GM19395 (cell line): ENCODE results near the gene UCK1.

Source experiments
- ATAC-seq: cut with Tn5 transposase; IDR thresholded peaks from one replicate; pipeline ENCODE4 v1.9.1; 2021; ENCODE audit warnings: mild to moderate bottlenecking, moderate library complexity; ENCODE audit not compliant: unreplicated experiment

UCK1 gene

DNA sequence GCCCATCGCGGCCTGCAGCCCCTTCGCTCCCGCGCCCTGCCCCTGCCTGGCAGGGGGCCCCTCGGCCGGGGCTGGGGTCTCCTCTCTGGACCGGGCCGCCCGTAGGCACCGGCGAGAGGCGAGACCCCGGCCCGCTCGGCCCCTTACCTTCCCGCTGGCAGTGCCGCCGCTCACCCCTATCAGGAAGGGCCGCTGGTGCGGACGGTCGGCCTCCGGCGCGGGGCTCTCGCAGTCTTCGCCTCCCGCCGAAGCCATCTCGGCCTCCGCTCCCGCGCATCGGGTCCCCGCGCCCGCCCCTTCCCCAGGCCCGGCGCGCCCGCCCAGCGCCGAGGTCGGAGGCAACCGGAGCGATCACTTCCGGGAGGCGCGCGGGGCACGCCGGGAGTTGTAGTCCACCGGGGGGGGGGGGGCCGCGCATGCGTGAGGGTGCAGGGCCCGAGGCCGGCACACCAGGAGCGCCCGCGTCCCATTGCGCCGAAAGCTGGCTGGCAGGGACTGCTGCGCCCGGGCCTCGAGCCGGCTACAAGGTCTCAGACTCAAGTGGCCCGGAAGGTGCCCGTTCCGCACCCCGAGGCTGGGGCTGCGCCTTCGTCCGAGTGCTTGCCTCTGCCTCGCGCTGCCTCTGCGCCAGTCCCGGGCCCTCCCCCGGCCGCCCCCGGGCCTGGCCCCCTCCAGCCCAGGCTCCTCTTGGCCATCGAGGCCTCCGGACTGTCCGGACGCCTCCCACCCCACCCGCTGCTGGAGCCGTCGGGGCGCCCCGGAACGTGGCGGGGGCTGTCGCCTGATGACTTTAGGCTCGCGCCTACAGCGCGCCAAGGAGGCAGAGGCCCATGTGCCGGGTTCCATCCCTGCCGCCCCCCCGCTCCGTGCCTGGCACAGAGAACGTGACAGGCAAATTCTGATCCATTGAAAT lies at the start of gene UCK1:
TSS of gene UCK1 (minus strand) at position 344 of the 913 bp plus-strand sequence. CDS start at position 255, 89 bp downstream.
- ATAC-seq = peak; percentile 81

GRCh38 chr9:131580358-131580757 lies 49.3 kb upstream of the UCK1 start:
- ATAC-seq = no peak

DNA sequence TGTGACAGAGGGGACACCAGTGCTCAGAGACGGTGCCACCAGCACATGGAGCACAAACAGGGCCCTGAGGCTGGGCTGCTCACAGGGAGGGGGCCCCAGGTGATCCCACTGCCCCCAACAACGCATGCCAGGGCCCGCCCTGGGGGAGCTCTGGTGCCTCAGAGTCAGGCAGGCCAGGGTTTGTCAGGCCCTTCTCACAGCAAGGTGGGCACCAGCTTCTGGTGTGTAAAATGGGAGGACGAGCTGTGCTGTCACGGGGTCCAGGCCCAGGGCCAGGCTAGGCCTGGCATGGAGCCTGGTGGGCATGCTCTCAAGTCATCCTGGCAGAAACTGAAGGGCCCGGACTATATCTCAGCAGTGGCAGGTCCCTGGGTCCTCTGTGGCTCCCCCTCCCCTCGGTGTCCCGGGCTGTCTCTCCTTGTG lies 48.7 kb upstream of the UCK1 start:
- ATAC-seq = no peak

- ATAC-seq = peak; percentile 74
Observed at GRCh38 chr9:131578731-131579504, 47.9 kb upstream of the UCK1 start.

DNA sequence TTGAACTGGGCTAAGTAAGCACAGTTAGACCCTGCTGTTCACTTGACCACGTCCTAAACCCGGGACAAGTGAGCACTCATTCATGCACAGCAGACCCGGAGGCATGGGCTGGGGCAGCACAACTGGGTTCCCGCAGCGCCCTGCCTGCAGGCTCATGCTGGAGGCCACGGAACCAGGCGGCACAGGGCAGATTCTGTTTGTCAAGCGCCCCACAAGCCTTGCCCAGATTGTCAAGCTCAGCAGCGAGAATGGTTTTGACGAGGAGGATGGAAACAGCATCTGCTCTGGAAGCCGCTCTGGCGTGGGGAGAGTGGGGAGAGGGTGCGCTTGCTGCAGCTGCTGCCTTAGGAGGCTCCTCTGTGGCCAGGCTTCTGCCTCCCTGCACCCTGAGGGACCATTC lies 47.0 kb upstream of the UCK1 start:
- ATAC-seq = no peak

DNA sequence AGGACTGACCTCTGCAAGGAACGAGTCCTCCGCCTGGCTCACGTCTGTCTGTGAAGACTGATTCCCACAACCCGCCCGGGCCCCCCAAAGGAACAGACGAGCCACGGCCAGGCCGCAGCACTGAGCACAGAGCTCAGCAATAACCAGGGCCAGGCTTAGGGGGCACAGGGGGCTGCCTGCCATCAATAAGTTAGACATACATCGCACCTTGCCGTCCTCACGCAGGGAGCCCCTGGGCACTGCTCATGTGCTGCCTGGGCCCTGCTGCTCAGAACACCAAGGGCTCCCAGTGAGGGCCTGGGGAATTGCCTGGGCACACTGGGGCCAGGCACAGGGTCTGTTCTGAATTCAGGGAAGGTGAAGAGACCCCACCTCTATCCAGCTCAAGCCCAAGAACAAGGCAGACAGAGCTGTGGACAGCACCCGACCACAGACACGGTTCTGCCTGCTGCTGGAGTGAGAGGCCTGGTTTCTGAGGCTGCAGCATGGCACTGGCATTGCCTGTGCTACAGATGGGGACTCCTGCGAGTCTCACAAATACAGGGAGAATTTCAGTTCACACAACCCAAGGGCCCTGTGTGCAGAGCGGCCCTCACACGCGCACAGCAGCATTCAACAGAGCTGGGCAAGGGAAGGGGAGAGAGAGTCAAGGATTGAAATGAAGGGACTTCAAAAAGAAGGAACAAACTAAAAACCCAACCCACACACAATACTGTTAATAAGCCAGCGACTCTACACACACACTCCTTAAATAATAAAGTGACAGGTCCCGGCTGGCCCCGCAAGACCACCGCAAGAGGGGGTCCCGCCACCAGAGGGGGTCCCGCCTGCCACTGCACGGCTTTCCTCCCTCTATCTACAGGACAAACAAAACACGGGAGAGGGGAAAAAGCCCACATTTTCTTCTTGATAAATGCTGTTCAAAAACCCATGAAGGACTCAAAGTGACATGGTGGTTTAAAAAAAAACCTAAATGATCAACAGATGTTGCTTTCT lies 46.2 kb upstream of the UCK1 start:
- no peak for ATAC-seq

DNA sequence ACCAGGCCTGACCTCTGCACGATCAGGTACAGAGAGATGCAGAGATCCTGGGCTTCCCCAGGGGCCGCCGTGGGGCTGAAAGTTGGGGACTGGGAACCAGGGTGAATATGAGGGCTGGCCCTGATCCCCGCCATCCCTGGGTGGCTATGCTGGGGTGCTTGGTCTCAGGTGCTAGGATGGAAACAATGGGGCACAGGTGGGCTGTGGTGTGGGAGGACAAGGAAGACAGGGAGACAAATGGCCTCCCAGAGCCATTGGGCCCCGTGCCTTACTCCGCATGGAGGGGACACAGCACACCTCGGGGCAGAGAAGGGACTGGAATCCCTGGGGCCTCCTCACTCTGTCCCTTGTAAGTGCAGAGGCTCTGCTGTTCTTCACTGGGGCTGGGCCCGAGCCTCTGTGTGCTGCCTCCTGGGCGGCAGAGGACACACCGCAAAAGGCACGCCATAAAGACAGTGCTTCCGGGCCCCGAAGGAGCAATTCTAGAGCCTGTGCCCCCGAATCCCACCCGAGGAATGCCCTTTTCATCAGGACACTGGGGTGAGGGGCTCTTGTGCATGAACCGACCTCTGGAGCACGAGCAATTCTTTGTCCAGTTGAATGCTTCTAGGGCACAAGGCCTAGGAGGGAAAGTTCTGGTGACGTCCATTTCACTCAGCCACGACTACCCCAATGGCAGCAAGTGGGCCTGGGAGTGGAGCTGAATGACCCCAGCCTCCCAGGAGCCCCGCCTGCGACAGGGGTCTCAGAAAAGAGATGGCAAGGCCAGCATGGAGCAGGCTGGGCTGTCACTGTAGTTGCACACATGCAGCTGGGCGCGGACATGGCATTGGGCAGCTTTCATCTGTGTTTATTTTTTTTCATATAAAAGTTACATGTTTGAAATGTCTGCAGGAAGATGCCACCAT lies 45.1 kb upstream of the UCK1 start:
- no peak for ATAC-seq

- no peak for ATAC-seq
Observed at GRCh38 chr9:131574730-131575640, 43.9 kb upstream of the UCK1 start.

GRCh38 chr9:131567910-131568309 lies 36.8 kb upstream of the UCK1 start:
- ATAC-seq = no peak

GRCh38 chr9:131566158-131566557 lies 35.1 kb upstream of the UCK1 start:
- ATAC-seq = no peak

GRCh38 chr9:131565369-131565768 lies 34.3 kb upstream of the UCK1 start:
- no peak for ATAC-seq

GRCh38 chr9:131562032-131562959 lies 31.2 kb upstream of the UCK1 start:
- no peak for ATAC-seq

GRCh38 chr9:131559421-131560000 lies 28.4 kb upstream of the UCK1 start:
- no peak for ATAC-seq

- no peak for ATAC-seq
Observed at GRCh38 chr9:131557855-131558548, 26.9 kb upstream of the UCK1 start.

DNA sequence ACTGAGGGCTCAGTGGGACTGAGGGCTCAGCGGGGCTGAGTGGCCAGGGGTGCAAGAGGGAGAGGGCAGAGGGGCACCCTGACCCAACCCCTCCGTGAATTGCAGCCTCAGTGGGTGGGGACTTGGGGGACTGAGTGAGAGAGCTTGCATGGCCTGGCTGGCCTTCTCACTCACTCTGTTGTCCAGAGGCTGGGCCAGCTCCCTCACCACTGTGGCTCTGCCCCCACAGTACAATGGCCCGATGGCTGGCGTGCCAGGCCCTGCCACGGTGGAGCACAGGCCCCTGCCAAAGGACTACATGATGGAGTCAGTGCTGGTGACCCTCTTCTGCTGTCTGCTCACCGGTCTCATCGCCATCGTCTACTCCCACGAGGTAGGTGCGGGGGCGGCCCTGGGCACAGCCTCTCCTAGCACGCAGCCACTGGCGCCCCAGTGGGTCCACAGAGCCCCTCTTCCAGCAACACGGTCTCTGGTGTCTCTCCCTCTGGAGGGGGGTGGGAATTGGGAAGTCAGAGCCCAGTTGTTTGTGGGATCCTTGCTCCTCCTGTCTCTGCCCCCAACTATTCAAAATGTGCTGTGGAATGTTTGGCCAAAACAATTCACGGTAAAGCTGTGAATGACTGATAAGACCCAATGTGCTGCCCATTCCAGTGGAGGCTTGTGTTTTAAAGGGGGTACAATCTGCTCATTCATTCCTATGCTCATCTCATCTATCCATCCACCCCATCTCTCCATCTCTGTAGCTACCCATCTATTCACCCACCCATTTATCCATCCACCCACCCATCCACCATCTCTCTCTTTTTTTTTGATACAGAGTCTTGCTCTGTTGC lies 25.0 kb upstream of the UCK1 start:
- ATAC-seq = no peak
